NCI-H1417 (cell line): ENCODE results near the gene WDR1.

Source experiments
- DNase-seq, 3 experiments: peaks; one replicate each; lab custom pipeline; 2025; lab: John Stamatoyannopoulos, UW

The WDR1 gene, protein sequence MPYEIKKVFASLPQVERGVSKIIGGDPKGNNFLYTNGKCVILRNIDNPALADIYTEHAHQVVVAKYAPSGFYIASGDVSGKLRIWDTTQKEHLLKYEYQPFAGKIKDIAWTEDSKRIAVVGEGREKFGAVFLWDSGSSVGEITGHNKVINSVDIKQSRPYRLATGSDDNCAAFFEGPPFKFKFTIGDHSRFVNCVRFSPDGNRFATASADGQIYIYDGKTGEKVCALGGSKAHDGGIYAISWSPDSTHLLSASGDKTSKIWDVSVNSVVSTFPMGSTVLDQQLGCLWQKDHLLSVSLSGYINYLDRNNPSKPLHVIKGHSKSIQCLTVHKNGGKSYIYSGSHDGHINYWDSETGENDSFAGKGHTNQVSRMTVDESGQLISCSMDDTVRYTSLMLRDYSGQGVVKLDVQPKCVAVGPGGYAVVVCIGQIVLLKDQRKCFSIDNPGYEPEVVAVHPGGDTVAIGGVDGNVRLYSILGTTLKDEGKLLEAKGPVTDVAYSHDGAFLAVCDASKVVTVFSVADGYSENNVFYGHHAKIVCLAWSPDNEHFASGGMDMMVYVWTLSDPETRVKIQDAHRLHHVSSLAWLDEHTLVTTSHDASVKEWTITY

DNA sequence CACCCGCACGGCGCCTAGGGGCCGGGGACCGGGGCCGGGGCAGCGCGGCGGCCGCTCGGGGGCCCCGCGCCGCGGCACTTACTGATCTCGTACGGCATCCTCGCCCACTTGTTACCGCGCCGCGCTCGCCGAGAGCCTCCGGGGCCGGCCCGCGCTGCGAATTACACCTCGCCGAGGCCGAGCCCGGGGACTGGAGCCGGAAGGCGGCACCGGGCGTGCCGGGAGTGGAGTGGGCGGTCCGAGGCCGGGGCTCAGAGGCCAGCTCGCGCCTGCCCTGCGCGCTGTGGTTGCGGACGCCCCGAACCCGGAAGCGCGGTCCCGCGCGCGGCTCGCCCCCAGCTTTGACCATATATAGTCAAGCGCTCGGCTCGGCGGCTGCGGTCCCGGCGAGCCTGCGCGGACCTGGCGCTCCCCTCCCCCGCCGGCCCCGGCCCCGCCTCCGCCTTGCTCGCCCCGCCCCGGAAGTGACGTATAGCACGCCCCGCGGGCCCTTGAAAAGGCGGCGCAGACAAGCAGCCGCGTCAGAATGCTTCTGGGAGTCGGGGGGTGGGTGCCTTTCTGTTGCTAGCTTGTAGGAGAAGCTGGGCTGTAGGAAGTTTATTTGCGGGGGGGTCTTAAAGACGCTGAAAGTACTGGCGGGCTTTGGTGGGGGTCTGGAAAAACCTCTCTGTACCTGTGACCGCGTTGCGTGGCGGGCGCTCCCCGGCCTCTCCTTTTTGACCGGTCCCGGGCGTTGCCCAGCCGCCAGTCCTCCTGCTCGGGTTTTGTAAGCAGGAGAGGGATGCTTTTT is at the start of gene WDR1:
WDR1 (minus strand) TSS at position 231 of the 790 bp plus-strand sequence; CDS start at position 98, 133 bp downstream.
- DNase-seq: peak; percentile 91 to 95 (median 94)

DNA sequence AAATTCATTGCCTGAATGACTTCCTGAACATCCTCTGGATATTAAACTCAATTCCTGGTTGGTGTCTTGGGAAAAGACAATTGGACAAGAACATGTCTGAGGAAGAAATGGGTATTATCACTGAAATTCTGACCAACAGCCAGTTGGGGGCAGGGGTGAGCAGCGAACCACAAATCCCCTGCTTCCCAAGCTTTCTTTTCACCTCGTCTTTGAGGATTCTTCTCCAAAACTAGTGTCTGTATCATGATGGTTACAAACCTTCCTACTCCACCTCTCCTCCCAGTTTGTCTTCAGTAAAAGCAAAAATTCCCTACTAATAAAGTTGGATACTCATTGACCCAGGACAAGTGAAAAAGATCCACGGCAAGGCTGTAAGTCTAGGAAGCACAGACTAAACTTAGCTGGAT is 48.3 kb upstream of the WDR1 start:
- DNase-seq: peak; percentile 14 to 69 (median 54)

DNA sequence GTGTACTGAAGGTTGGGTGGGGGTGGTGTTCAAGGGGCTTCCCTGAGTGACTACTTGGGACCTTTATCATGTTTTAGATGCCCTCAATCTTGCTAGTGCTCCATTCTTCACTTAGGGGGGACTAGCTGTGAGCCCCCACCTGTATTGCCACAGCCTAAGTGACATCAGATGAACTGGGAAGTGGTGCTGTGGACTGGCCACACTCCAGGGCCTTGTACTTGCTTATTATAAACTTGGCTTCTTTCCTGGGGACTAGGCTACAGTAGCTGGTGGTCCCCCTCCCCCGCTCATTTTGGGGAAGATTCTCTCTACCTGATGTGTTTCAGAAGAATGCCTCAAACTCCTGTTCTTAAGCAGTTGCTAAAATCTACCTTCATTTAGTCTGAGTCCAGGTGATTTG is 46.7 kb upstream of the WDR1 start:
- no peak for DNase-seq

DNA sequence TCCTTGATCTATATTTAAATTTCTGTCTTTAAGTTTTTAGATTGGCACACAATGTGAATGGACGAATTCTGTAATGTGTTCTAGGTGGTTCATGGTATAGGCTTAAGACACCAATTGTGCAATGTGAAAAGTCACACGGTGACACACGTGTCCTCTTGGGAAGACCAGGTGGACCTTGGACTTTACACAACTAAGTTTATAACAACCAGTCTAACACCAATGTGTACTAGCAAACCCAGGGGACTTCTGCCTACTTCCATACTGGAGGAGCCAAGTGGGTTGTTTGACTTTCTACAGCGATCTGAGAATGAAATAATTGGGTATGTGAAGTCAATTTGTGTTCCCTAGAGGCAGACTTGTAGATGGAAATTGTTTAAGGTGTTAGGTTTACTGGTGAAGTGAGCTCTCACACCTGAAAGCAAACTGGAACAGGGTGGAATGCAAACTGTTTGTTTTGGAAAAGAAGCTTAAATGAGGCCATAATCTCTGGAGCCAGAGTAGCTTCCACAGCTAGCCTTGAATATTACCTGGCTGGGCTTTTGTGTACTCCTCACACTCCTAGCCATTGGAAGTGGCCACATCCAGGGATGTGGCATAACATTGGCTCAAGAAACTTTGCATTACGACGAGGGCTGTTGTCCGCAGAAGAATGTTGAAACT is 45.9 kb upstream of the WDR1 start:
- no peak for DNase-seq

DNA sequence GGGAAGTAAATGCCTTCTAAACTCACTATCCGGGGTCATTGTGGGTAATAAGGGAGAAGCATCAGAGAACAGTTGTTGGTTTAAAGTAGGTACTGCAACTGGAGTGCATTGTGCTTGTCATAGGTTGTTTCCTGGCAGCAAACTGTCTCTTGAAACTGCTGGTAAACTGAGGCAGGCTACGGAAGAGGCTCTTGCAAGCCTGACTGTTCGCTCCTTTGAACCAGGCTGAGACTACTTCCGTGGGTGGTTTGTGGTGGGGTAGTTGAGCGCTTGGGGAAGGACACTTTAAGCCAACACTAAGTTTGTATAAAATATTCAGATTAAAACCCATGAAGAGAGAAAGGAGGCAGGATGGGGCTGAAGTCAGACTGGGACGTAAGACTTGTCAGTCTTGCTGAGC is 45.2 kb upstream of the WDR1 start:
- no peak for DNase-seq

DNA sequence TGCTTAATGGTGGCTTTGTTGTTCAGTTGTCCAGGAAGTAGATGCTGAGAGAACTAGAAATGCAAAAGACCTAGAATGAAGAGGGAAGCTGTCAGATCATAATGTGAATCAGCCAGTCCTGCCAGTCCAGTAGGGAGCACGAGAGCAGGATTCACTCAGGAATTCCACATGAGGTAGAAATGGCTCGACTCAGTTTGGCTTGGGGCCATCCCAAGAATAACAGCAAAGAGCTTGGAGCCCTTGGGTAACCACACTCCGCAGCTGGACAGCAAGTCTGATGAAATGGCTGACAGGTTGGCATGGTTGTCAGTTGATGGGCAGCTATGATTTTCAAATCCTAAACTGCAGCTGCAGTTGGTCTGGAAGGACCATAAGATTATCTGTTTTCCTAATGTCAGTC is 44.5 kb upstream of the WDR1 start:
- no peak for DNase-seq

DNA sequence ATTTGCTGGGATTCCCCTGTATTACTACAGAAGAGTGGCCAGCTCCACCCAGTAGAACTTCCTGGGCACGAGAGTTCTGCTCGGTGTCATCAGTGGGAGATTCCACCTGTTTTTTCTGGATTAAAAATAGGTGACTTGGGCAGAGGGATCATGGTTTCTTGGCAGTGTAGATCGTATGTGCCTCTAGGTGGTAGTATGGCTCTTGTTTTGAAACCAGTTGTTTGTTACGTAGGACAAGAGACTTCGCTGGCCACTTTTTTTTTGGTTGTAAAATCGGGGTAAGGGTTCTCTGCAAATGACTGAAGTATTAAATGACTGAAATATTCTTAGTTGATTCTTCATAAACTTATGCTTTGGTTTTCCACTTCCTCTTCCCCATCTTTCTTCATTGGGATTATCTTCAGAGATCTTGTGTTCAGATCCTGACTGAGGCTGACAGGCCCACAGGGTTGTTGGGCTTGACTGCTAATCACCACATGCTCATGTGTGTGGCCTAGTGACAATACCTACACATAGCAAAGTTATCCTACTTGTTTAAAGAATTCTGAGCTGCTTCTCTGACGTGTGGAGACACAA is 43.8 kb upstream of the WDR1 start:
- DNase-seq: peak in 1 of 3 experiments; percentile 53

DNA sequence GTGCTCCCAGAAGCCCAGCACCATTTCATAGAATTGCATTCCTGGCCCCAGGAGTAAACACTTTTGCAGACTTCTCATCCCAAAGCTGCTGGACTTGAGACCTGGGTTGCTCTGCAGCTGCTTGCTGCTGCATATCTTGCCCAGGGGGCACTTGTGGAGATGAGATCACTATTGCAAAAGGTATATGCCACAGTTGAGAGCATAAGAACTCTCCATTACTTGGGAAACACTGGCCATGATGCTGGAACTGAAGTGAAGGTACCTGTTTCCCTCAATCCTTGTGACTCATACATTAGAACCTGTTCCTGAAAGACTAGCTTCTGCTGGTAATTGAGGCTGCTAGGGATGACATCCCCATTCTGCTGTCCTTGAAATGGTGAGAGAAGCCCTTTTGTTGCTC is 43.1 kb upstream of the WDR1 start:
- no peak for DNase-seq

DNA sequence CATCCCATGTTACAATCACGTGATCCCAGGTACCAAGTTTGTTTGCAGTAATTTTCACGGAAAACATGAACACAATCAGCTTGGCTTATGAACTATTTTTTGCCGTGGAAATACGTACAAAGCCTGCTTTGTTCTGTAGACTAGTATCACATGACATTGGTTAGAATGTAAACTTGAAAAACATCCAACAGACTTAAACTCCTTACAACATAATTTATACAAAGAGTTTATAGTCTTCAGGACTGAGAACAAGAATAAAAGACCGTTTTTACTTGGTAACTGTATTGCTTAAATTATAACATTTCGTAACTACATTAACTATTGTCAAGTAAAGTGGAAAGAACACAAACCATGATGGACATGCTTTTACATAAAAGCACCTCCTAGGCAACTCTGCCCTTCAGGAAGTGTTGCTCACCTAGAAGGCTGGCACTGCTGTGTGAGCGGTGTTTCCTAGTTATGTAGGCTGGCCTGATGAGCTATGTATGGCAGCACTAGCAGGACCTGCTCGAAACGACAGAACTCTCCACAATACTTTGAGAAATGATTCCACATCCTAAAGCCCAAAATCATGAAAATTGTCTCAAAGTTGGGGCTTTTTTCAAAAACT is 41.8 kb upstream of the WDR1 start:
- DNase-seq: peak in 1 of 3 experiments; percentile 17

DNA sequence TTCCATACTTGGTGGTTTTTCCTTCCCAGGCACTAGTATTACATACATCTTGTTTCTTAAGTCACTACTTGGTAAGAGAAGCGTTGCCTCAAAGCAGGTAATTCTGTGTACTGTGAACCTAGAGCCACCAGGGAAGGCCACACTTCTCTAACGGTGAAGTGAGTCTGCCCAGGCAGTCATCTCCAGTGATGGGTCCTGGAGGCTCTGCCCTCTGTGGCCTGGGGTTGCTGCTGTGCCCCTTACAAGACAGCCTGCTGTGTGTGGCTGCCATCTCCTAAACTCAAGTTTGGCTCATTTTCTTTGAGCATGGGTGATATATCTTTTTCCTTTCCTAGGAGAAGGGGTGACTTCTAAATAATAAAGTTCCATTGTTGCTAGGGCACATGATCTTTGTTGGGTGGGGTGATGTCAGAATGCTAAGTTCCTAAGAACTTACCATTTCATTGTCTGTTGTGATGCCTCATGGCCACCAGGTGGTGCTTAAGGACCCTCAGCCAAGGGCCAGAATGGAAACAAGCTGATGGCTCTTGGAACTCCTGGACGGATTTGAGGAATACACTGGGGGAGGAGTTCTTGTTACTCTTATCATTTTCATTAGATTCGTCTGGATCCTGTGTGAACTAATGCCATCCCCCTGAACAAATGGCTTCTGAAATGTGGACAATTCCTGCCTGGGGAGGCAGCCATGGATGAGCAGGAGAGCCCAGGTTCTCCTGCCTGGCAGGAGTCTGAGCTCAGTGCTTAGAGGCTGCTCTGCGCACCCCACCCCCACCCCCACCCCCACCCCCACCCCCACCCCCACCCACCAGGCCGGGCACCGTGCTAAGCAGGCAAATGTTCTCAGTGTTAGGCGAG is 41.1 kb upstream of the WDR1 start:
- DNase-seq: peak; percentile 55 to 80 (median 65)

DNA sequence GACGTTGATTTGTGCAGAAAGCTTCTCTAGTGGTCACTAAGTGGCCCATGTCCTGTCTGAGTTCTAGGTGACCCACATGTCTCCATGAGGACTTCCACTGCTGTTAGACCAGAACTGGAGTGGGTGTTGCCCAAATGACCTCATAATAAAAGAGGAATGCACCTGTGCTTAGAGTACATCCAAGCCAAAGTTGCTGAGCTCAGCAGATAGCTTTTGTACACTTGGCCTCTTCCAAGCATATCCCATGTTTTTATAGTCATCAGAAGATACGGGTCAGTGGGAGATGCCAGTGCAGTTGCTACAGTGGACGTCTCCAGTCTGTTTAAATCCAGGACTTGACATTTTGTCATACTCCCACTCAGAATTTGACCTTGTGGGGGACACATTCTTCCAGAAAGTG is 37.6 kb upstream of the WDR1 start:
- DNase-seq: no peak

DNA sequence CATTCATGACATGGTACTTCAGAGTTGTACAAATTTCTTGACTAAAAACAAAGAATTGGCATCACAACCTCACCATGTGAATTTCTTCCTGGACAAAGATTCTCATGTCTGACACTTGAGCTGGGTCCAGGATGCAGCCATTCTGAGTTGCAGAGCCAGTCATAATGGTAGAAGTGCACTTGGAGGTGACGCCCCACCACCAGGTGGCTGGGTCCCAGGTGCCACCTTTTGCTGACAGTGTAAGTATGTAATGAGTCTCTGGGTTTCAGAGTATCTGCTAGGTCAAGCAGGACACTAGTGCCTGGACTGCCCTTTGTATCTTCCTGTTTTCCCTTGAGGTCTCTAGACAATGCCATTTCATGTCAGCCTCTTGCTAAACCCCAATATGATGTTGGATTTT is 36.6 kb upstream of the WDR1 start:
- no peak for DNase-seq

DNA sequence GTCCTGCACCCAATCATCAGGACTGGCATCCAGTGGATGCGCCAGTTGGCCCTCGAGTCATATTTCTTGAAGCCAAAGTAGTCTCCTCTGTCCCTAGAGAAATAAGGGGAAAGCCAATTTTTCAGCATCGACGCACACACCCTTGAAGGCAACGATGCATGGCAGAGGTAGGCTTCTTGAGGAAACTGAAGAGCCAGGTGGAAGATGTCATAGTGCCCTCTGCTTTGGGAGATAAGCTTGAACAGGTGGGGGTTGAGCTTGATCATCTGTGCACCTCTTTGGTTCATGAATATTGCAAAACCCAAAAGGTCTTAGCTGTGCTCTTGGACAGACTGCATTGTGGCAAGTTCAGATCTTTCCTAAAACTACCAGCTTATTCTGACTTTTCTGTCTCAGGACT is 34.6 kb upstream of the WDR1 start:
- DNase-seq: peak in 1 of 3 experiments; percentile 68

DNA sequence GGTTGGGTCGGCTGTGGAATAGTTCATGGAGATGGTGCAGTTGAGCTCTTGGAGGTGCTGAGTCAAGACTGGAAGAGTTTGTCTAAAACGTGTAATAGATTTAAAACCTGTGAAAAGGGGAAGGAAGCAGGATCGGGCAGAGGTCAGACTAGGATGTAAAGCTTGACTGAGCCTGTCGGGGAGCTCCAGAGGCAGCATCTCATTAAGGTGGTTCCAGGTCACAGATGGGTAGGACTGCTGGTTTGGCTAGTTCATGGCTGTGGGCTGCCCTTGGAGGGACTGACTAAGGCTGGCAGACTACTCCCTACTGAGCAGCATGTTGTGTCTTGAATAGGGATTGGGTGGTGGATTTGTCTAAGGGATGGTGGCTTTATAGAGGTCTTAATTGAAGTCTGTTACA is 28.4 kb upstream of the WDR1 start:
- no peak for DNase-seq

DNA sequence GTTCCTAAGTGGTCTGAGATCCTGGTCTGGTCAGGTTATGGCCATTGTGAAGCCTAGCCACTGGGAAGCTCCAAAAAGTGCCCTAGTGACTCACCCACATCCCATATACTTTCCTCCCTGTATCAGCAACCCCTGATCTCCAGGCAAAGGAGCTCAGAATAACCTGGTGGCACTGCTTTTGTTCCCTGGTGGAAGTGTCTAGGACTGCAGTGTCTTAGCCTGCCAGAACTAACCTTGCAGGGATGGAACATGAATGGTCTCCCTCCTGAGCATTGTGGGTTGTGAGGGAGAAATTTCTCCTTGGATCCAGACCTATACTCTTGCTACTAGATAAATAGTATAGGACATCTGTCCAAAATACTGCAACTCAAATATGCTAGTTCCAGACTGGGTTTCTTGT is 27.9 kb upstream of the WDR1 start:
- no peak for DNase-seq

DNA sequence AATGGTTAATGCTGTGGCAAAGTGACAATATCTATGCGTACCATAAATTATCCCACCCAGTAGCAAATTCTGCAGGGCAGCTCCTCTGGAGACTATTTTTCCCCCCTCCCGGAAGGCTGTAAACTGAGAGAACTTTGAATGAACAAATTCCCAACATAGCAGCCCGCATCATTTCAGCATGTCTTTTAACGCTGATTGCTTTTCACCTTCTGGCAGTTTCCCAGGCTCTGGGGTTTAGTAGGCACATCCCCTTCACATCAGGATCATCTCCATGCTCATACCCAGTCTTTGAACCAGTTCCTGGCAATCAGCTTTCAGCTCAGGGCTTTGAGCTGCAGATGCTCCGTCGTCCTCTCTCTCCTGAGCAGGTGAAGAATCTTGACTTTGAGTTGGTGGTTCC is 26.6 kb upstream of the WDR1 start:
- no peak for DNase-seq

DNA sequence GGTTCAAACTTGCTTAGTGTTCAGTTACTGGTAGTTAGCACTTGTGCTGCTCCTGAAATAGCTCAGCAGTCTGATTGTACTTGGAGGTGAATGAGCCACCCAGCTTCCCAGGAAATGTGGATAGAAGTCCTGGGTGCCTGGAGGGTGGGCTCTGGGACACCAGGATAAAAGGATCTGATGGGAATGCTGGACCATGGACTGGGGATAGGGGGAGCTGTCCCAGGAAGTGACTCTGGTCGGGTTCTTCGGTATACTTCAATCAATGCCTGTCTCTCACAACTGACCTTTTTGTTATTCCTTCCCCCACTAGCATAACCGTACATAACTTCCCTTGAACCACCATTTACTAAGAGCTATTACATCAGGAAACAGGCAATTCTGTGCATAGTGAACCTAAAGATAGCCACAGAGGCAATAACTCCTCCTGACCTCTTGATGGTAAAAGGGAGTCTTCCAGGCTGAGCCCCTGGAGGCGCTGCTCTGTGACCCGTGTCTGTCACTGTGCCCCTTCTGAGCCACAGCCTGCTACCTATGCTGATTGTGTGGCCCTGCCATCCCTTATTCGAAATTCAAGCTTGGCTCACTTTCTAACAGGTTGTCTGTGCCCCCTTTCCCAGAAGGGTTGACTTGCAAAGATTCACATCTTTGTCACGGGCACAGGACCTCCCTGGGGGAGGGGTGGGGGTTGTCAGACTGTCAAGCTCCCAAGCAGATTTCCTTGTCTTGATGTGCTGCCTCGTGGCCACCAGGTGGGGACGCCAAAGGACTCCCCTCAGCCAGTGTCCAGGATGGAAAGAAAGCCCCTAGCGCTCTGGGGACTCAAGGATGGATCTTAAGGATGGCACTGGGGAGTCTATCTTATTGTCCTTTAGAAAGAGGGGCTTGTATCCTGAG is 24.5 kb upstream of the WDR1 start:
- DNase-seq: no peak

DNA sequence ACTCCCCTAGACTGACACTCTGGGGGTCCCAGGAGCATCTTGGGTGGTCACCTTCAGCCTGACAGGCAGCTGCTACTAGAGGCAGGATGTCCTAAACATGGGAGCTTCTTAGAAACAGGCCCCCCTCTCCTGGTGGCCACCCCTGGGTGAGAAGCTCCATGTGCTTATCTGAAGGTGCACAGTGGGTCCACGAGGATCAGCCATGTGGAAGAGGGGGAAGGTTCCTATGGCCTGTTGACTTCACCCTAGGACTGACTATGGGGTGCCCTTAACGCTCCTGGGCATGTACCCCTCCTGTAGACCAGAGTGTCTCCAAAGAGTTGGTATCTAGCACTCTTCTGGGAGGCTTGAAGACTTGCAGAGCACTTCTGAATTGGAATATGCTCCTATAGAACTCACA is 22.9 kb upstream of the WDR1 start:
- DNase-seq: no peak

DNA sequence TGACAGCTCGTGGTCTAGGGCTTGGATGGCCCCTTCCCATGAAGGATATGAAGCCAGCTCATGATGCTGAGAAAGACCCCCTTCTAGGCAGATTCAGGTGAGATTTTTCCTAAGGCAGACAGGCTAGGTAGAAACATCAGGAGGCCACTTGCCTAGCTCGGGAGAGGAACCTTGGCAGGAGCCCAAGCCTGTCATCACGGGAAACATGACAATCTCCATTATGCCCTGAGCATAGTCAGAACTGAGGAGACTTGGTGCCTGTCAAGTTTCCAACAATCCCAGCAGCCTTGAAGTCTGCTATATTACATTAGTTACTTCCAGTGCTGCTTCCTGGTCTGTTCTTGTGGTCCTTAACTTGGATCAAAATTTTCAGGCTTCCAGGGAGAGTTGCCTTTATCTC is 18.7 kb upstream of the WDR1 start:
- DNase-seq: no peak

DNA sequence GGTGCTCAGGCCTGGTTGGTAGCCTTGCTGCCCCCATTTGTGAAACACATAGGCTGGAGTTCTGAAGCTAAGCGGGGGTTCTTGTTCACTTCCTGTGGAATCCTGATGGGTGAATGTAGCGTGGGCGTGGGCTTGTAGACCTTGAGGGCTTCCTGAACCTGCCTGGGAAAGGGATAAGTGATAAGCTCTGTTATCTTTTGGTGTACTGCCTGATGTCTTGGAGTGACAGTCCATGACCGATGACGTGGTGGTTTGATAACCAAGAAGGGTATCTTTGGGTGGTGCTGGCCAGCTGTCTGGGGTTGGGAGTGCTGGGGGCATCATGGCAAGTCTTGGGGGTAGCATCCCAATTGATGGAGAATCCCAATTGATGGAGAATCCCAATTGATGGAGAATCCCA is 17.5 kb upstream of the WDR1 start:
- DNase-seq: no peak
